H1 (cell line): ENCODE data around the gene CLDN9. TPM values are rescaled to one million over a fixed set of nuclear protein-coding genes. Genes with fewer than 3 reads are reported as not detected.

Experiments
- CTCF ChIA-PET: fragments of 300-600 bp; sonication (Branson Sonifier 250); formaldehyde crosslinking; loops from one replicate; lab custom pipeline; 2021; ENCODE audit not compliant: partially characterized antibody; lab: Charles Lee
- POLR2A ChIA-PET: fragments of 300-600 bp; sonication (Branson Sonifier 250); formaldehyde crosslinking; loops from one replicate; lab custom pipeline; 2021; ENCODE audit warnings: inconsistent platforms; ENCODE audit not compliant: partially characterized antibody; lab: Charles Lee
- DNase-seq, 2 experiments: peaks; one replicate each; pipeline versions ENCODE4 v3.0.0 to v3.0.0-alpha.2; 2010 to 2022; ENCODE audit warnings: low spot score in 2 of 2, low read depth in 1 of 2, mixed read lengths in 1 of 2
- FAIRE-seq: peaks from 2 replicates; lab custom pipeline; 2011; peaks lifted over from hg19 to GRCh38; lab: Jason Lieb, UNC
- H2AFZ ChIP-seq: 2 replicates; pipeline ENCODE4 v1.8.1; 2012; ENCODE audit warnings: low read length, inconsistent platforms
- H2AK5ac ChIP-seq: 2 replicates; pipeline ENCODE4 v1.6.1; 2013; ENCODE audit warnings: low read depth, low read length
- H2BK120ac ChIP-seq: replicated peaks from 2 replicates; pipeline ENCODE3; 2013; ENCODE audit warnings: low read depth, low read length, inconsistent platforms
- H2BK12ac ChIP-seq: 2 replicates; pipeline ENCODE4 v1.6.1; 2013; ENCODE audit warnings: low read depth, low read length
- H2BK15ac ChIP-seq: 2 replicates; pipeline ENCODE4 v1.6.1; 2013; ENCODE audit warnings: low read length
- H2BK20ac ChIP-seq: 2 replicates; pipeline ENCODE4 v1.6.1; 2013; ENCODE audit warnings: low read length
- H2BK5ac ChIP-seq: 2 replicates; pipeline ENCODE4 v1.6.1; 2013; ENCODE audit warnings: low read depth, low read length
- H3K14ac ChIP-seq: 2 replicates; pipeline ENCODE4 v1.6.1; 2013; ENCODE audit warnings: inconsistent platforms; ENCODE audit not compliant: insufficient read length
- H3K18ac ChIP-seq: 2 replicates; pipeline ENCODE4 v1.6.1; 2013; ENCODE audit warnings: low read length; ENCODE audit errors: extremely low read depth
- H3K23ac ChIP-seq: 2 replicates; pipeline ENCODE4 v1.6.1; 2013; ENCODE audit warnings: inconsistent platforms; ENCODE audit not compliant: insufficient read length
- H3K23me2 ChIP-seq: 2 replicates; pipeline ENCODE4 v1.6.1; 2013; ENCODE audit warnings: low read depth, low read length
- H3K27ac ChIP-seq: 2 replicates; pipeline ENCODE4 v1.6.1; 2011; ENCODE audit warnings: low read depth, low read length, inconsistent platforms
- H3K27me3 ChIP-seq, 4 experiments: replicated peaks in 1 of 4; 1 replicate in 1 of 4; 2 replicates in 3 of 4; pipeline versions ENCODE4 v1.6.1 to v1.8.1; 2011 to 2013; ENCODE audit warnings: low read length in 3 of 4, mild to moderate bottlenecking in 3 of 4, inconsistent platforms in 2 of 4, mixed read lengths in 2 of 4, moderate library complexity in 1 of 4; ENCODE audit not compliant: control insufficient read depth in 3 of 4, insufficient read depth in 3 of 4; ENCODE audit errors: extremely low read depth in 1 of 4
- H3K36me3 ChIP-seq, 4 experiments: 2 replicates each; pipeline versions ENCODE4 v1.6.1 to v1.8.1; 2011 to 2013; ENCODE audit warnings: mild to moderate bottlenecking in 4 of 4, low read length in 3 of 4, moderate library complexity in 2 of 4, control low read depth in 1 of 4, inconsistent platforms in 1 of 4; ENCODE audit not compliant: insufficient read depth in 4 of 4, control insufficient read depth in 2 of 4
- H3K4ac ChIP-seq: replicated peaks from 2 replicates; pipeline ENCODE3; 2013; ENCODE audit warnings: low read length, low read depth, mixed read lengths, inconsistent platforms; ENCODE audit not compliant: insufficient read length
- H3K4me1 ChIP-seq, 4 experiments: replicated peaks in 1 of 4; 1 replicate in 1 of 4; 2 replicates in 3 of 4; pipeline versions ENCODE4 v1.6.1 to v1.8.1; 2011 to 2013; ENCODE audit warnings: low read length in 3 of 4, inconsistent platforms in 2 of 4, mixed read lengths in 1 of 4; ENCODE audit not compliant: insufficient read depth in 4 of 4, control insufficient read depth in 3 of 4
- H3K4me2 ChIP-seq, 2 experiments: 2 replicates each; pipeline versions ENCODE4 v1.6.1 to v1.8.1; 2011 to 2013; ENCODE audit warnings: low read depth in 2 of 2, low read length in 2 of 2, control low read depth in 1 of 2, inconsistent platforms in 1 of 2, mild to moderate bottlenecking in 1 of 2; ENCODE audit not compliant: insufficient read depth in 1 of 2
- H3K4me3 ChIP-seq, 4 experiments: fragments of 200-600, 300-600 bp in 1 of 4; sonication (generic), shearing (Covaris generic), sonication (Bioruptor Twin) in 1 of 4; 2 replicates each; pipeline versions ENCODE4 v1.5.1 to v1.8.1; 2011 to 2016; ENCODE audit warnings: low read length in 4 of 4, low read depth in 3 of 4, control low read depth in 2 of 4, inconsistent platforms in 2 of 4, mild to moderate bottlenecking in 2 of 4, mixed read lengths in 1 of 4, moderate library complexity in 1 of 4; ENCODE audit not compliant: insufficient read depth in 2 of 4; ENCODE audit errors: extremely low read depth in 1 of 4
- H3K56ac ChIP-seq: replicated peaks from 2 replicates; pipeline ENCODE3; 2013; ENCODE audit warnings: low read depth, mild to moderate bottlenecking, mixed read lengths, low read length, inconsistent platforms; ENCODE audit not compliant: insufficient read length
- H3K79me1 ChIP-seq: 2 replicates; pipeline ENCODE4 v1.6.1; 2013; ENCODE audit warnings: low read depth, low read length, control low read depth
- H3K79me2 ChIP-seq, 2 experiments: 2 replicates each; pipeline versions ENCODE4 v1.6.1 to v1.8.1; 2012 to 2013; ENCODE audit warnings: low read length in 2 of 2, mild to moderate bottlenecking in 2 of 2, inconsistent platforms in 1 of 2; ENCODE audit not compliant: insufficient read depth in 2 of 2, control insufficient read depth in 1 of 2
- H3K9ac ChIP-seq, 4 experiments: replicated peaks in 1 of 4; 1 replicate in 1 of 4; 2 replicates in 3 of 4; pipeline versions ENCODE4 v1.6.1 to v1.8.1; 2011 to 2013; ENCODE audit warnings: low read depth in 3 of 4, low read length in 3 of 4, control low read depth in 2 of 4, mild to moderate bottlenecking in 2 of 4, moderate library complexity in 2 of 4, inconsistent platforms in 1 of 4; ENCODE audit errors: extremely low read depth in 1 of 4
- H3K9me3 ChIP-seq, 2 experiments: 2 replicates each; pipeline versions ENCODE4 v1.6.1 to v1.8.1; 2012 to 2013; ENCODE audit warnings: mild to moderate bottlenecking in 2 of 2, moderate library complexity in 2 of 2, control low read depth in 1 of 2, inconsistent platforms in 1 of 2, low read depth in 1 of 2, low read length in 1 of 2, mixed read lengths in 1 of 2; ENCODE audit not compliant: insufficient read depth in 2 of 2
- H4K20me1 ChIP-seq, 2 experiments: replicated peaks in 1 of 2; 2 replicates each; pipeline versions ENCODE3 to v1.8.1; 2011 to 2013; ENCODE audit warnings: inconsistent platforms in 2 of 2, low read length in 2 of 2, mild to moderate bottlenecking in 1 of 2; ENCODE audit not compliant: insufficient read depth in 2 of 2, control insufficient read depth in 1 of 2
- H4K5ac ChIP-seq: 2 replicates; pipeline ENCODE4 v1.6.1; 2013; ENCODE audit warnings: low read length, low read depth, mixed read lengths, inconsistent platforms; ENCODE audit not compliant: insufficient read length
- H4K8ac ChIP-seq: 2 replicates; pipeline ENCODE4 v1.8.0; 2013; ENCODE audit warnings: mild to moderate bottlenecking, moderate library complexity, low read length, inconsistent platforms; ENCODE audit not compliant: insufficient read depth; ENCODE audit errors: extremely low read depth
- H4K91ac ChIP-seq: replicated peaks from 2 replicates; pipeline ENCODE3; 2013; ENCODE audit warnings: low read length, mixed read lengths, inconsistent platforms; ENCODE audit not compliant: insufficient read length
- ATF2 ChIP-seq: IDR thresholded peaks from 2 replicates; pipeline ENCODE4 v1.6.1; 2012; ENCODE audit warnings: low read length, inconsistent platforms
- CBX5 ChIP-seq: fragments of 300-800, 300-1000 bp; sonication (generic); IDR thresholded peaks from 2 replicates; pipeline ENCODE4 v1.7.1; 2016; ENCODE audit warnings: antibody characterized with exemption, low read length, low read depth
- CHD1 ChIP-seq: IDR thresholded peaks from 2 replicates; pipeline ENCODE4 v1.6.1; 2012; ENCODE audit warnings: low read depth, low read length, improper control_type of control experiment
- EGR1 ChIP-seq: IDR thresholded peaks from 2 replicates; pipeline ENCODE4 v1.6.1; 2011; ENCODE audit warnings: low read depth, low read length, borderline replicate concordance
- EP300 ChIP-seq, 2 experiments: IDR thresholded peaks; 1 replicate in 1 of 2; 2 replicates in 1 of 2; pipeline ENCODE4 v1.6.1; 2011 to 2012; ENCODE audit warnings: low read depth in 2 of 2, low read length in 2 of 2, mild to moderate bottlenecking in 2 of 2, borderline replicate concordance in 1 of 2, inconsistent platforms in 1 of 2, moderate library complexity in 1 of 2
- POLR2A ChIP-seq, 2 experiments: IDR thresholded peaks; 1 replicate in 1 of 2; 2 replicates in 1 of 2; pipeline ENCODE4 v1.6.1; 2011; ENCODE audit warnings: low read depth in 2 of 2, low read length in 2 of 2, mild to moderate bottlenecking in 2 of 2; ENCODE audit errors: control extremely low read depth in 1 of 2
- POLR2AphosphoS5 ChIP-seq: IDR thresholded peaks from 2 replicates; pipeline ENCODE4 v1.6.1; 2011; ENCODE audit warnings: low read depth, low read length
- USF2 ChIP-seq: IDR thresholded peaks from 2 replicates; pipeline ENCODE4 v1.6.1; 2011; ENCODE audit warnings: low read length, improper control_type of control experiment
- WGBS, 2 experiments: shearing (Covaris generic) in 1 of 2; methylation state at CpG; one replicate each; pipeline versions ENCODE4 v1.1.6 to v1.1.7; 2013 to 2015; ENCODE audit warnings: low lambda C conversion rate in 2 of 2, mixed read lengths in 2 of 2, inconsistent platforms in 1 of 2, low coverage in 1 of 2, missing lambda C conversion rate in 1 of 2; ENCODE audit not compliant: insufficient replicate concordance in 2 of 2, insufficient coverage in 1 of 2, insufficient read length in 1 of 2; ENCODE audit errors: extremely low coverage in 1 of 2, missing lambda C conversion rate in 1 of 2; 5-methylcytosine and 5-hydroxymethylcytosine counted together
- polyA plus RNA-seq, 7 experiments: library from polyadenylated mRNA; depleted of rRNA in 3 of 7; stranded (reverse) in 5 of 7; unstranded in 2 of 7; fragments of >200 nt in 5 of 7; fragments of 200-250 nt in 2 of 7; gene quantifications; 1 replicate in 5 of 7; 2 replicates in 1 of 7; 4 replicates in 1 of 7; pipeline versions ENCODE4 v1.2.1 to v1.2.3, GENCODE V29; 2011 to 2013; ENCODE audit warnings: missing spikeins in 2 of 7, mixed read lengths in 2 of 7
- total RNA-seq: library from RNA; stranded (reverse); fragmentation: NEBNext Ultra II Directional; extraction: Animal tissue kit (Norgen Biotek cat#: 25700); gene quantifications from 2 replicates; pipeline ENCODE4 v1.2.1, GENCODE V29; 2021

The CLDN9 gene
- total and polyA plus RNA-seq, 2 of the 8 experiments (the other 6 are each of a cell fraction or from before 2014, with no cell fraction given), result 0.60 to 0.89 TPM

- H3K23me2 ChIP-seq, result peaks cover 23% of the 10 kb centered on the region
- H3K4ac ChIP-seq, result no peak overlapping the region
- no peak overlapping the region for H3K27ac ChIP-seq
- H4K20me1 ChIP-seq, result peaks cover 16 to 32% of the 10 kb centered on the region in 2 experiments
- H3K27me3 ChIP-seq, result no peaks in the 10 kb centered on the region; a peak in 1 of 7 replicates
- FAIRE-seq, result no peak
- no peak overlapping the region for H4K5ac ChIP-seq
- peaks cover 11% of the 10 kb centered on the region; the same call in 1 of the 2 replicates for H3K79me1 ChIP-seq
- 74% methylated on average over 12 of the region's 12 CpGs; no CpG with 5 or more reads in 1 of the 2 experiments for WGBS, 2 experiments
- no peak for DNase-seq
- no peak overlapping the region for H2BK20ac ChIP-seq
- no peak overlapping the region for H3K23ac ChIP-seq
- H3K9me3 ChIP-seq, result no peaks in the 10 kb centered on the region
- POLR2A ChIA-PET, result interaction anchor here (0.7 to 35.7 kb wide), 16 partner anchors 3 to 116 kb away, joined by 3 to 1808 read pairs (median 4); partner anchors contain the start of genes BICDL2, CLDN6, CLDN9 and HCFC1R1
- peak overlapping the region; percentile 80; a peak in 2 of 4 replicates for H3K4me2 ChIP-seq
- no peak overlapping the region; the same call in 1 of the 2 replicates for H3K18ac ChIP-seq
- peaks cover 11 to 28% of the 10 kb centered on the region in 2 experiments for H3K79me2 ChIP-seq
- H3K14ac ChIP-seq, result no peak overlapping the region
- TF ChIP-seq POLR2AphosphoS5, result peak; percentile 72; the same call in 1 of the 2 replicates
- no peak for TF ChIP-seq EP300 (IDR thresholded peaks at IDR 0.05; ENCODE audit: borderline replicate concordance in 1 of 2, low read depth in 2 of 2, low read length in 2 of 2)
- peak; percentile 73; the same call in 1 of the 2 replicates for TF ChIP-seq ATF2
- peak; percentile 3 to 70 for TF ChIP-seq POLR2A (IDR thresholded peaks at IDR 0.05; ENCODE audit: control extremely low read depth in 1 of 2, low read depth in 2 of 2, low read length in 2 of 2)
- TF ChIP-seq EGR1, result no peak
- no peak for TF ChIP-seq CHD1
- no peak for TF ChIP-seq CBX5
- TF ChIP-seq USF2, result peak; percentile 30; the same call in 1 of the 2 replicates
- TF ChIP-seq, all 59 proteins: peak for 4
- no peak overlapping the region for H2AFZ ChIP-seq
- H2AK5ac ChIP-seq, result no peak overlapping the region
- peak overlapping the region; percentile 3 for H4K8ac ChIP-seq
- CTCF ChIA-PET, result interaction anchor here (0.5 to 11.3 kb wide), 8 partner anchors 9 to 217 kb away, joined by 3 to 213 read pairs (median 4); partner anchors contain the start of genes HCFC1R1 and THOC6
- H2BK15ac ChIP-seq, result no peak overlapping the region
- no peak overlapping the region for H2BK5ac ChIP-seq
- no peak overlapping the region for H4K91ac ChIP-seq
- H3K36me3 ChIP-seq, result peaks cover 6 to 20% (median 12%) of the 10 kb centered on the region in 4 experiments; a peak in 7 of 8 replicates
- H3K4me3 ChIP-seq, result peak overlapping the region in 1 of 4 experiments; percentile 33; a peak in 1 of 8 replicates
- no peak overlapping the region for H3K56ac ChIP-seq
- no peak overlapping the region for H2BK12ac ChIP-seq
- H3K4me1 ChIP-seq, result peaks cover 14 to 54% (median 46%) of the 10 kb centered on the region in 4 experiments
- no peak overlapping the region for H2BK120ac ChIP-seq
- no peak overlapping the region; a peak in 1 of 7 replicates for H3K9ac ChIP-seq
These were observed 1.4 kb downstream of the CLDN9 start for GRCh38 chr16:3013998-3014690.
